GM12878 (cell line): ENCODE results near the gene SLC13A2.

Experiments
- ATF7 ChIP-seq: fragments of 450-650 bp; IDR thresholded peaks from 2 replicates; pipeline ENCODE4 v1.6.1; 2016; ENCODE audit warnings: low read depth, mild to moderate bottlenecking
- CTCF ChIP-seq, 3 experiments: IDR thresholded peaks in 2 of 3; conservative IDR thresholded peaks in 1 of 3; 2 replicates each; pipeline ENCODE4 v1.5.1; 2011; ENCODE audit warnings: low read depth in 3 of 3, low read length in 3 of 3, mild to moderate bottlenecking in 3 of 3, control low read depth in 2 of 3, moderate library complexity in 2 of 3, inconsistent platforms in 1 of 3, mixed read lengths in 1 of 3; ENCODE audit not compliant: control insufficient read depth in 2 of 3, insufficient read depth in 1 of 3; ENCODE audit errors: extremely low read depth in 1 of 3
- DPF2 ChIP-seq: fragments of 450-650 bp; IDR thresholded peaks from 2 replicates; pipeline ENCODE4 v1.6.1; 2017; ENCODE audit warnings: mild to moderate bottlenecking
- EP300 ChIP-seq, 2 experiments: fragments of 150-350 bp in 1 of 2; IDR thresholded peaks; 2 replicates each; pipeline ENCODE4 v1.6.1; 2011 to 2012; ENCODE audit warnings: low read depth in 2 of 2, low read length in 2 of 2, borderline replicate concordance in 1 of 2, improper control_type of control experiment in 1 of 2, inconsistent platforms in 1 of 2; ENCODE audit not compliant: control insufficient read depth in 1 of 2
- ESRRA ChIP-seq: IDR thresholded peaks from 2 replicates; pipeline ENCODE4 v1.6.1; 2012; ENCODE audit warnings: mild to moderate bottlenecking, low read length, improper control_type of control experiment
- FOXM1 ChIP-seq: IDR thresholded peaks from 2 replicates; pipeline ENCODE4 v1.6.1; 2012; ENCODE audit warnings: low read depth, mild to moderate bottlenecking, inconsistent platforms, low read length, moderate library complexity
- JUNB ChIP-seq: IDR thresholded peaks from 2 replicates; pipeline ENCODE4 v1.6.1; 2016; ENCODE audit warnings: antibody characterized with exemption, mild to moderate bottlenecking
- KDM1A ChIP-seq: fragments of 200-600 bp; sonication (generic); IDR thresholded peaks from 2 replicates; pipeline ENCODE4 v1.6.1; 2016; ENCODE audit warnings: borderline replicate concordance
- NFIC ChIP-seq: IDR thresholded peaks from 2 replicates; pipeline ENCODE4 v1.6.1; 2012; ENCODE audit warnings: low read depth, mild to moderate bottlenecking, inconsistent platforms, low read length, moderate library complexity
- POLR2A ChIP-seq: IDR thresholded peaks from 2 replicates; pipeline ENCODE4 v1.6.1; 2011; ENCODE audit warnings: low read depth, mild to moderate bottlenecking, low read length
- REST ChIP-seq: IDR thresholded peaks from 2 replicates; pipeline ENCODE4 v1.6.1; 2012; ENCODE audit warnings: mild to moderate bottlenecking, low read depth, low read length
- SPI1 ChIP-seq: IDR thresholded peaks from 2 replicates; pipeline ENCODE4 v1.6.1; 2011; ENCODE audit warnings: low read depth, mild to moderate bottlenecking, low read length, moderate library complexity, borderline replicate concordance; ENCODE audit not compliant: insufficient read depth
- YY1 ChIP-seq: IDR thresholded peaks from 2 replicates; pipeline ENCODE4 v1.6.1; 2011; ENCODE audit warnings: low read depth, mild to moderate bottlenecking, low read length
- ZBTB33 ChIP-seq: fragments of 450-650 bp; IDR thresholded peaks from 2 replicates; pipeline ENCODE4 v1.6.1; 2017; ENCODE audit warnings: mild to moderate bottlenecking

GRCh38 chr17:28457890-28458289 is 15.6 kb upstream of the SLC13A2 start:
- no peak for TF ChIP-seq CTCF (IDR thresholded peaks at IDR 0.05 in 2 of 3, conservative IDR thresholded peaks at IDR 0.05 in 1 of 3; ENCODE audit: control insufficient read depth in 2 of 3, extremely low read depth in 1 of 3, insufficient read depth in 1 of 3, low read depth in 3 of 3, low read length in 3 of 3)
- TF ChIP-seq NFIC = no peak
- no peak for TF ChIP-seq FOXM1
- TF ChIP-seq DPF2 = no peak
- TF ChIP-seq EP300 (IDR thresholded peaks at IDR 0.05; ENCODE audit: borderline replicate concordance in 1 of 2, control insufficient read depth in 1 of 2, low read depth in 2 of 2, low read length in 2 of 2) = no peak
- TF ChIP-seq REST = no peak
- no peak for TF ChIP-seq YY1
- no peak for TF ChIP-seq SPI1
- TF ChIP-seq ATF7 = no peak
- no peak for TF ChIP-seq POLR2A
- no peak for TF ChIP-seq JUNB
- no peak for TF ChIP-seq ZBTB33
- no peak for TF ChIP-seq ESRRA
- no peak for TF ChIP-seq KDM1A
